ENCODE results near the gene CD99L2.

- TF ChIP-seq SP1 (IDR thresholded peaks at IDR 0.05) (no peak), BHLHE40 (IDR thresholded peaks at IDR 0.05; ENCODE audit: borderline replicate concordance) (no peak), ELF4 (IDR thresholded peaks at IDR 0.05) (no peak), L3MBTL2 (conservative IDR thresholded peaks at IDR 0.05) (no peak), FOXM1 (IDR thresholded peaks at IDR 0.05; ENCODE audit: borderline replicate concordance) (no peak), SUZ12 (IDR thresholded peaks at IDR 0.05) (no peak), NFRKB (IDR thresholded peaks at IDR 0.05) (no peak)
Measured at GRCh38 chrX:150753357-150753756, 145.1 kb downstream of the CD99L2 start.
